ENCODE results near the gene SHD.

The SHD gene

DNA sequence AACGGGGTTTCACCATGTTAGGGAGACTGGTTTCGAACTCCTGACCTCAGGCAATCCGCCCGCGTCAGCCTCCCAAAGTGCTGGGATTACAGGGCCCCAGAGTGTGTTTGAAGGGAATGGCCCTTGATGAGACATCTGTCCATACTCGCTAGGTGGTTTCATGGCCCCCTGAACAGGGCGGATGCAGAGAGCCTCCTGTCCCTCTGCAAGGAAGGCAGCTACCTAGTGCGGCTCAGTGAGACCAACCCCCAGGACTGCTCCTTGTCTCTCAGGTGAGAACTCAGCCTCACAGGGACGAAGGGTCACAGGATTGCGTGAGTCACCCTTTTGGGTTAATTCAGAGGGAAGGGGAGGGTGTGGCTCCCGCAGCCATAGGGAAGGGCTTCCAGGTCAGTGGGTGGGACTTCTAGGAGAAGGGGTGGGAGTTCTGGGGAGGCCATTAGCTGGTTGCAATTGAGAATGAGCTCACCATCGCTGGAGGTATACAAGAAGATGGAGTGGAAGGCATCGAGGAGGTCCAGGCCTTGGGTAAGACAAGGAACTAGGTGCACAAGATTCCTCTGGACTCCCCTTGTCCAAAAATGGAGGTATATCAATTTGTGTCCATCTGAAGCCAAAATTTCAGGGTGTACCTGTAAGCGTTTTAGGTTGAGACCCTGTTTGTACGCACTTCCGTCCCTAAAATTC is 9.2 kb downstream of the SHD start:
- TF ChIP-seq, protein P1, sequence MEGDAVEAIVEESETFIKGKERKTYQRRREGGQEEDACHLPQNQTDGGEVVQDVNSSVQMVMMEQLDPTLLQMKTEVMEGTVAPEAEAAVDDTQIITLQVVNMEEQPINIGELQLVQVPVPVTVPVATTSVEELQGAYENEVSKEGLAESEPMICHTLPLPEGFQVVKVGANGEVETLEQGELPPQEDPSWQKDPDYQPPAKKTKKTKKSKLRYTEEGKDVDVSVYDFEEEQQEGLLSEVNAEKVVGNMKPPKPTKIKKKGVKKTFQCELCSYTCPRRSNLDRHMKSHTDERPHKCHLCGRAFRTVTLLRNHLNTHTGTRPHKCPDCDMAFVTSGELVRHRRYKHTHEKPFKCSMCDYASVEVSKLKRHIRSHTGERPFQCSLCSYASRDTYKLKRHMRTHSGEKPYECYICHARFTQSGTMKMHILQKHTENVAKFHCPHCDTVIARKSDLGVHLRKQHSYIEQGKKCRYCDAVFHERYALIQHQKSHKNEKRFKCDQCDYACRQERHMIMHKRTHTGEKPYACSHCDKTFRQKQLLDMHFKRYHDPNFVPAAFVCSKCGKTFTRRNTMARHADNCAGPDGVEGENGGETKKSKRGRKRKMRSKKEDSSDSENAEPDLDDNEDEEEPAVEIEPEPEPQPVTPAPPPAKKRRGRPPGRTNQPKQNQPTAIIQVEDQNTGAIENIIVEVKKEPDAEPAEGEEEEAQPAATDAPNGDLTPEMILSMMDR (IDR thresholded peaks at IDR 0.05; ENCODE audit: insufficient read depth, low read length, missing control alignments): no peak
- no peak overlapping the region for H3K4me3 ChIP-seq (ENCODE audit: low read depth, low read length)
- ChIA-PET CTCF (interaction anchor here (1.0 to 1.6 kb wide), 2 partner anchors 11 to 20 kb away, joined by 3 to 4 read pairs; no protein-coding TSS in a partner anchor), POLR2A (no interaction called here)
- no peak for DNase-seq (ENCODE audit: low read depth, low spot score)

DNA sequence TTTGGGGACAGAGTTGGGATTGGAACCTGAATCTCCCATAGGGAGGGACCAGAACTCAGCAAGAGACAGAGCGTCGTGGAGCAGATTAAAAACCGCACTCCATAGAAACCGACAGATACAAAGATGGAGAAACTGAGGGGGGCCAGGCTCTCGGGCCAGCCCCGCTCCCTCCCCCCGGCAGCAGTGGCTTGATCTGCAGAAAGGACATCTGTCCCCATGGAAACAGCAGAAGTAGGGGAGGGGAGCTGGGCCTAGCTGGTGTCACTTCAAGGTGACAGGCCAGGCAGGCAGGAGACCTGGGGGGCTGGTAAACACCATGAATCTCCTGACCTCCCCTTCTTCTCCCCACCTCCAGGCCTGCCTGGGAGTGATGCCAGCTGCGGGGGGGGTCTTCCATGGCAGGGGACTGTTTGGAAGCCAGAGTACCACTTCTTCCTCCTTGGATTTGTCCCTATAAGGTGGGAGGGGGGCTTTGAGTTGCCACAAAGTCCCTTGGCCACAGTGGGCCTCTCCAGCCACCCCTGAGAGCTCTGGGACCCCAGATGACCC is 12.2 kb downstream of the SHD start:
- POLR2A ChIA-PET: interaction anchor here (0.6 kb wide), 1 partner anchor 26 kb away, joined by 3 read pairs; no protein-coding TSS in a partner anchor
- TF ChIP-seq, protein P1 (IDR thresholded peaks at IDR 0.05; ENCODE audit: insufficient read depth, low read length, missing control alignments): no peak
- CTCF ChIA-PET: no interaction called here
- no peak overlapping the region for H3K4me3 ChIP-seq (ENCODE audit: low read depth, low read length)
- no peak for DNase-seq (ENCODE audit: low read depth, low spot score)

DNA sequence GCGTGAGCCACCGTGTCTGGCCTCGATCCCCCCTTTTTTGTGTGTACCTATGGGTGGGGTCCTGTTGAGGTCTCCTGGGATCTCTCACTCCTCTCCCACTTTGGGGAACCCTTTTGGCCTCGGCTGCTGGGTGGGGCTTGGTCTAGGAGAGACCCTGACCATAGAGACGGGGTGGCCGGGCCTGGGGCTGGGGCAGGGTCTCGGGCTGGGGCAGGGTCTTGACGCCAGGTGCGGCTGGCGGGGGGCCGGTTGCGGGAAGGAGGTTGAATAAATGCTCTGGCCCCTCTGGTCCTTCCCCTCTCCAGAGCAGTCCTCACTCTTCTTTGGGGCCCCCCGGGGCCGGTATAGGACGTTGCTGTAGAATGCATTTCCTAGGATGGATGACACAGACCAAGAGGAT is 13.4 kb downstream of the SHD start:
- TF ChIP-seq, protein P1 (IDR thresholded peaks at IDR 0.05; ENCODE audit: insufficient read depth, low read length, missing control alignments): no peak
- POLR2A ChIA-PET: no interaction called here

DNA sequence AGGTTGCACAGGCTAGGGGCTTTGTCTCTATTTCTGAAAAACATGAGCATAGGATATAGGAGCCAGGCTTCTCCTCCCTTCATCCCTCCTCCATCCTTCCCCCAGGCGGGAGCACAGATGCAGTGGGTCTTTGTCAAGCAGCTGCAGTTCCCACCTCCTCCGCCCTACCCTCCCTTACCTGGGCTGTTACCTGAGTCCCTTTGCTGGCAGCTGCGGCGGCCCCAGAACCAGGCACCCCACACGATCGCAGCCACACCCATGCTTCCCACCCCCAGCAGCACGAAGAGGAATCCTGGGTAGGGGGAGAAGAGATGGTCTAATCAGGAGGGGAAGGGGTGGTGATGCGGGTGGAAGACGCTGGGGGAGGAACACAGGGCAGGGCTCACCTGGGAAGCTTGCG is 15.3 kb downstream of the SHD start:
- no peak for DNase-seq (ENCODE audit: low read depth, low spot score)
- ChIA-PET POLR2A (no interaction called here), CTCF (no interaction called here)
- TF ChIP-seq, protein P1 (IDR thresholded peaks at IDR 0.05; ENCODE audit: insufficient read depth, low read length, missing control alignments): no peak
- H3K4me3 ChIP-seq (ENCODE audit: low read depth, low read length): no peak overlapping the region

More for the DNA sequence above, 13.4 kb downstream of the SHD start:
- H3K4me3 ChIP-seq (ENCODE audit: low read depth, low read length): no peak overlapping the region
- DNase-seq (ENCODE audit: low read depth, low spot score): no peak
- CTCF ChIA-PET: no interaction called here

DNA sequence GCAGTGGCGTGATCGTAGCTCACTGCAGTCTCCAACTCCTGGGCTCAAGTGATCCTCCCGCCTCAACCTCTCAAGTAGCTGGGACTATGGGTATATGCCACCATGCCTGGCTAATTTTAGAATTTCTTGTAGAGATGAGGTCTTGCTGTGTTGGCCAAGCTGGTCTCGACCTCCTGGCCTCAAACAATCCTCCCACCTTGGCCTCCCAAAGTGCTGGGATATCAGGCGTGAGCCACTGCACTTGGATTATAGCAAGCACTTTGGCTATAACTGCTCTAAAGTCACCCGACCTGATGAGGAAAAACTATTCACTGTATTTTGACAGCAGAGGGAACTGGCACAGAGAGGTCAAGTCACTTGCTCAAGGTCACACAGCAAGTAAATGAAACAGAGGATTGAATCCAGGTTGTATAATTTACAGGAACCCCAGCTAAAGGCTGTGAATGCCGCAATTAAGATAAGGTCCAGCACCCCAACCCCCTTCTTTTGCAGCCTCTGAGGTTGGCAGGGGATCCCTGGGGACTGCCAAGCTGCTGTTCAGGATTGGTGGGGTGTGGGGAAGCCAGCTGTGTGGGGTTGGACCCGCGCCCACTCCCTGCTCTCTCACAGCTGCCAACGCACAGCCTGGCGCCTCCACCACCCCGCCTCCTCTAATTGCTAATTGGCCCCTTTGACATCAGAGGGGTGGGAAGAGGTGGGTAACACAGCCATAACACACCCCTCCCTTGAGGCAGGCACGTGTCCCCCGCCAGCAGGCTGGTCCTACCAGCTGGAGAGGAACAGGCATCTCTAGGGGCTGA is 17.1 kb downstream of the SHD start:
- ChIA-PET POLR2A (no interaction called here), CTCF (interaction anchor here (1.1 to 1.6 kb wide), 2 partner anchors 28 to 56 kb away, joined by 3 to 4 read pairs; no protein-coding TSS in a partner anchor)

More for the DNA sequence above, 17.1 kb downstream of the SHD start:
- DNase-seq (ENCODE audit: low read depth, low spot score): no peak
- TF ChIP-seq, protein P1 (IDR thresholded peaks at IDR 0.05; ENCODE audit: insufficient read depth, low read length, missing control alignments): no peak
- H3K4me3 ChIP-seq (ENCODE audit: low read depth, low read length): no peak overlapping the region

Data from AG04449 (cell line).